HEK293 (cell line): Measurements from ENCODE around the gene SH3BP5.

Experiments
- ATF2 ChIP-seq: fragments of 450-650 bp; formaldehyde crosslinking; IDR thresholded peaks from 2 replicates; pipeline ENCODE4 v1.5.1; 2016; ENCODE audit warnings: missing biosample characterization, missing genetic modification characterization, low read depth
- GLI4 ChIP-seq: fragments of 450-650 bp; formaldehyde crosslinking; IDR thresholded peaks from 2 replicates; pipeline ENCODE4 v1.5.1; 2016; ENCODE audit warnings: missing biosample characterization, missing genetic modification characterization
- YY1 ChIP-seq: fragments of 450-650 bp; formaldehyde crosslinking; IDR thresholded peaks from 2 replicates; pipeline ENCODE4 v1.5.1; 2018; ENCODE audit warnings: missing biosample characterization, missing genetic modification characterization
- ZIC2 ChIP-seq: fragments of 450-650 bp; formaldehyde crosslinking; IDR thresholded peaks from 2 replicates; pipeline ENCODE4 v1.5.1; 2016; ENCODE audit warnings: missing biosample characterization, missing genetic modification characterization
- ZNF211 ChIP-seq: fragments of 450-650 bp; formaldehyde crosslinking; IDR thresholded peaks from 2 replicates; pipeline ENCODE4 v1.5.1; 2016; ENCODE audit warnings: low read depth, missing biosample characterization, missing genetic modification characterization
- TF ChIP-seq, protein P1 (sequence below): fragments of 450-650 bp; formaldehyde crosslinking; IDR thresholded peaks from 2 replicates; pipeline ENCODE4 v1.5.1; 2016; ENCODE audit warnings: missing biosample characterization, missing genetic modification characterization

- no peak for TF ChIP-seq ZIC2 (tag by site-specific recombination)
- no peak for TF ChIP-seq GLI4 (tag by site-specific recombination)
- TF ChIP-seq, protein P1, sequence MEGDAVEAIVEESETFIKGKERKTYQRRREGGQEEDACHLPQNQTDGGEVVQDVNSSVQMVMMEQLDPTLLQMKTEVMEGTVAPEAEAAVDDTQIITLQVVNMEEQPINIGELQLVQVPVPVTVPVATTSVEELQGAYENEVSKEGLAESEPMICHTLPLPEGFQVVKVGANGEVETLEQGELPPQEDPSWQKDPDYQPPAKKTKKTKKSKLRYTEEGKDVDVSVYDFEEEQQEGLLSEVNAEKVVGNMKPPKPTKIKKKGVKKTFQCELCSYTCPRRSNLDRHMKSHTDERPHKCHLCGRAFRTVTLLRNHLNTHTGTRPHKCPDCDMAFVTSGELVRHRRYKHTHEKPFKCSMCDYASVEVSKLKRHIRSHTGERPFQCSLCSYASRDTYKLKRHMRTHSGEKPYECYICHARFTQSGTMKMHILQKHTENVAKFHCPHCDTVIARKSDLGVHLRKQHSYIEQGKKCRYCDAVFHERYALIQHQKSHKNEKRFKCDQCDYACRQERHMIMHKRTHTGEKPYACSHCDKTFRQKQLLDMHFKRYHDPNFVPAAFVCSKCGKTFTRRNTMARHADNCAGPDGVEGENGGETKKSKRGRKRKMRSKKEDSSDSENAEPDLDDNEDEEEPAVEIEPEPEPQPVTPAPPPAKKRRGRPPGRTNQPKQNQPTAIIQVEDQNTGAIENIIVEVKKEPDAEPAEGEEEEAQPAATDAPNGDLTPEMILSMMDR (tag by site-specific recombination) = no peak
- no peak for TF ChIP-seq ATF2 (tag by site-specific recombination)
- TF ChIP-seq YY1 (tag by site-specific recombination) = no peak
- TF ChIP-seq ZNF211 (tag by site-specific recombination) = no peak
Measured at GRCh38 chr3:15241341-15241740, 91.0 kb downstream of the SH3BP5 start.
